Chondrocyte (in vitro differentiated cells): ENCODE data around the gene NDUFS3. TPM values are rescaled to one million over a fixed set of nuclear protein-coding genes. Genes with fewer than 3 reads are reported as not detected.

ENCODE experiments used
- DNase-seq: peaks from one replicate; pipeline ENCODE4 v3.0.0; 2021; ENCODE audit warnings: mixed read lengths, low spot score
- H3K27ac Mint-ChIP-seq: one replicate; pipeline ENCODE4 v1.8.0; 2021; ENCODE audit warnings: mild to moderate bottlenecking, moderate library complexity, mixed read lengths; ENCODE audit not compliant: unreplicated experiment
- H3K27me3 Mint-ChIP-seq: 2 replicates; pipeline ENCODE4 v1.8.0; 2021; ENCODE audit warnings: low read depth, mixed read lengths
- H3K36me3 Mint-ChIP-seq: 2 replicates; pipeline ENCODE4 v1.8.0; 2021; ENCODE audit warnings: low read depth, mixed read lengths
- H3K4me1 Mint-ChIP-seq: 2 replicates; pipeline ENCODE4 v1.8.0; 2021; ENCODE audit warnings: low read depth, mild to moderate bottlenecking, mixed read lengths
- H3K4me3 Mint-ChIP-seq: one replicate; pipeline ENCODE4 v1.8.0; 2021; ENCODE audit warnings: mild to moderate bottlenecking, moderate library complexity, mixed read lengths; ENCODE audit not compliant: unreplicated experiment
- H3K9me3 Mint-ChIP-seq: 2 replicates; pipeline ENCODE4 v1.8.0; 2021; ENCODE audit warnings: low read depth, mixed read lengths
- total RNA-seq: library from RNA; stranded (reverse); gene quantifications from 3 replicates; pipeline ENCODE4 v1.2.1, GENCODE V29; 2021
- TF ChIP-seq, protein P1 (sequence below): fragments of 200-600 bp; sonication (generic); IDR thresholded peaks from 2 replicates; pipeline ENCODE4 v1.5.0; 2021; ENCODE audit warnings: antibody characterized with exemption, mild to moderate bottlenecking, moderate library complexity

The NDUFS3 gene
- total RNA-seq, 1 donor from 2014 or later: 70.3 TPM

DNA sequence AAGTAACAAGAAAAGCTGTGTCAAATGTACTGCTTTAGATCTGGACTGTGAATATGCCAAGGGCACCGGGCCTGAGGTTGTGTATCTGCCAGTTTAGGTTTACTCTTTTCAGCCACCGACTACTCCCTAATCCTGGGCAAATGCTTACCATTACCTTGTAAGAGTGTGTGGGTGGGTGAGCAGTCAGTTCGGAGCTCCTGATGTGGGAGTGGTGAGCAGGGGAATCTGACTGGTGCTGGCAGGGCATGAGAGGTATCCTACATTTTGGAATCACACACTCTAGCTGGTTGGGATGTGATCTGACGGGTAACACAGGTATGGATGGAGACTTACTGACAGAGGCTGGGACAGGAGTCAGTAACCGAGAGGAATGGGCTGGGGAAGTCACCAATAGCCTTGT lies 5.0 kb downstream of the NDUFS3 start:
- H3K36me3 Mint-ChIP-seq: peaks cover 21% of the 10 kb centered on the region
- H3K9me3 Mint-ChIP-seq: no peaks in the 10 kb centered on the region
- TF ChIP-seq, protein P1, sequence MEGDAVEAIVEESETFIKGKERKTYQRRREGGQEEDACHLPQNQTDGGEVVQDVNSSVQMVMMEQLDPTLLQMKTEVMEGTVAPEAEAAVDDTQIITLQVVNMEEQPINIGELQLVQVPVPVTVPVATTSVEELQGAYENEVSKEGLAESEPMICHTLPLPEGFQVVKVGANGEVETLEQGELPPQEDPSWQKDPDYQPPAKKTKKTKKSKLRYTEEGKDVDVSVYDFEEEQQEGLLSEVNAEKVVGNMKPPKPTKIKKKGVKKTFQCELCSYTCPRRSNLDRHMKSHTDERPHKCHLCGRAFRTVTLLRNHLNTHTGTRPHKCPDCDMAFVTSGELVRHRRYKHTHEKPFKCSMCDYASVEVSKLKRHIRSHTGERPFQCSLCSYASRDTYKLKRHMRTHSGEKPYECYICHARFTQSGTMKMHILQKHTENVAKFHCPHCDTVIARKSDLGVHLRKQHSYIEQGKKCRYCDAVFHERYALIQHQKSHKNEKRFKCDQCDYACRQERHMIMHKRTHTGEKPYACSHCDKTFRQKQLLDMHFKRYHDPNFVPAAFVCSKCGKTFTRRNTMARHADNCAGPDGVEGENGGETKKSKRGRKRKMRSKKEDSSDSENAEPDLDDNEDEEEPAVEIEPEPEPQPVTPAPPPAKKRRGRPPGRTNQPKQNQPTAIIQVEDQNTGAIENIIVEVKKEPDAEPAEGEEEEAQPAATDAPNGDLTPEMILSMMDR: no peak
- no peaks in the 10 kb centered on the region for H3K27me3 Mint-ChIP-seq
- no peak overlapping the region for H3K4me3 Mint-ChIP-seq
- H3K4me1 Mint-ChIP-seq: peaks cover 15% of the 10 kb centered on the region
- DNase-seq: peak; percentile 22
- no peak overlapping the region for H3K27ac Mint-ChIP-seq

DNA sequence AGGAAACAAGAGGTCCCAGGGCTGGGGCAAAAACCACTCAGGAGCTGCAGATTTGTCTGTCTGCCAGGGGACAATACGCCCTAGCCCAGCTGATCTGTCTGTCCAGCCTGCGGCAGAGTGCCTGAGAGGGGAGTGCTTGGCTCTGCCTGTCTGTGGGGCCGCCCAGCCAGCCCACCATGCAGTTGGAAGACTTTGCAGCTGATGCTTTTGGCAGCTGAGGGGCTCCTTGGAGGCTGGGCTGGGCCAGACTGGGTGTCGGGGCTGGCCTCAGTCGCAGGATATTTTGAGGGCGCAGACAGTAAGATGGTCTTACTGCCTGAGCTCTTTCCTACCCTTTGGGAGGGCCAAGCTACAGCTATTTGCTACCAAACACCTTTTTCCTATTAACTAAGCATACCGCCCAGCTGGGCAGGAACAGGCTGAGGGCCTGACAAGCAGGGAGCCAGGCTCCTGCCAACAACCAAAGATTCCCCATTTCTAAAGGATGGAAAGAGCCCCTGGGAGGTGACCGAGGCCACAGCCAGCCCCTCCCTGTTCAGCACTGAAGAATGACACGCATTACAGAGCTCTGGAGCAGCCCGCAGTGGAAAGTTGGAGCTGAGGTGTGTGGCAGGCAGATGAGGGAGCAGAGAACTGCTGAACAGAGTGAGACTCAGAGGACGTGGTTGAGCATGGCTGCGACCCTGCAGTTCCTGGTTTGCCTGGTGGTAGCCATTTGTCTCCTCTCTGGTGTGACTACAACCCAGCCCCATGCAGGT lies 7.4 kb downstream of the NDUFS3 start, which contains the start of gene FAM180B:
TSS of gene FAM180B (plus strand) at position 581 of the 758 bp plus-strand sequence. CDS start at position 672, 91 bp downstream.
- TF ChIP-seq, protein P1: no peak
- Mint-ChIP-seq H3K4me3 (no peak within 1 kb of the TSS), H3K27ac (no peak within 1 kb of the TSS), H3K27me3 (no peaks in the 10 kb centered on the region), H3K9me3 (no peaks in the 10 kb centered on the region), H3K4me1 (no peaks in the 10 kb centered on the region), H3K36me3 (peaks cover 19% of the 10 kb centered on the region)
- DNase-seq: peak; percentile 67

DNA sequence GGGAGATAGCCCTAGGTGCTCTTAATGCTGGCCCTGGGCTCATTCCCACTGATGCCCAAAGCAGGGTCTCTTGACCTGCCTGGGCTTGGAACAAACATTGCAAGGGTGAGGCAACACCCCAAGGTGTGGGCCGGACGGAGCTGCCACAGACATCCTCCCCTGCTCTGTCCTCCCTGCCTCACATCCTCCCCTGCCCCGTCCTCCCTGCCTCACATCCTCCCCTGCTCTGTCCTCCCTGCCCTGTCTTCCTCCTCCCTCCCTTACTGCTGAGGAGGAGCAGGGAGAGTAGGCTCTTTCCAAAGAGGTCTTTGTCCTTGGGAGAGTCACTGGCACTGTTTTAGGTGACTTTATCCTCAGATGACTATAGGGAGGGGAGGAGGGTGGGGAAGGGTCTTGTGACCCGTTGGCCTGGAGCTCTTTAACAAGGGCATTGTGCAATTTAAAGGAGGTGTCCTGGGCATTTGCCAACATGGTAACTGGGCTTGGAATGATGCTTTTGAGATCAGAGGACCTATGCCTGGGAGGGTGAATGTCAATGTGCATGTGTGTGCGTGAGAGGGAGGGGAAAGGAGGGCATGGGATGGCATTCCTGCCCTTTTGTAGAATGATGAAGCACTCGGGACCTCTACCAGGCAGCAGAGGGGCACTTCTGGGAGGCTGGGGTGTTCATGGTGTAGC lies 8.3 kb downstream of the NDUFS3 start:
- Mint-ChIP-seq H3K9me3 (no peaks in the 10 kb centered on the region), H3K4me3 (no peak overlapping the region), H3K4me1 (no peaks in the 10 kb centered on the region), H3K27me3 (peaks cover 3% of the 10 kb centered on the region), H3K36me3 (peaks cover 19% of the 10 kb centered on the region), H3K27ac (no peak overlapping the region)
- TF ChIP-seq, protein P1: no peak
- peak; percentile 83 for DNase-seq

DNA sequence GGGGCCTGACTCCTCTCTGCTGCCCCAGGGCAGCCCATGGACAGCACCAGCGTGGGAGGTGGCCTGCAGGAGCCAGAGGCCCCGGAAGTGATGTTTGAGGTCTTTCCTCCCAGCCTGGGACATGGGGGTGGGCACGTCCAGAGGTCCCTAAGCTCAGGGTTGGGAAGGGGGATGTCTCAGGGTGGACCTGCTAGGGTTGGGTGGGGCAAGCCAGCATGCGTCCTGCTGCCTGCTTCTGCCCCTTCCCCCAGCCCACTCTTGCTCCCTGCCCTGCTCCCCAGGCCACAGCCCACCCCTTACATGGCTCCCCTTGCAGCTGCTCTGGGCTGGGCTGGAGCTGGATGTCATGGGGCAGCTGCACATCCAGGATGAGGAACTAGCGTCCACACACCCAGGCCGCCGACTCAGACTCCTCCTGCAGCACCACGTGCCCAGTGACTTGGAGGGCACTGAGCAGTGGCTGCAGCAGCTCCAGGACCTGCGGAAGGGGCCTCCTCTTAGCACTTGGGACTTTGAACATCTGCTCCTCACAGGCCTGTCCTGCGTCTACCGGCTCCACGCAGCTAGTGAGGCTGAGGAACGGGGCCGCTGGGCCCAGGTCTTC lies 9.0 kb downstream of the NDUFS3 start:
- TF ChIP-seq, protein P1: no peak
- DNase-seq: peak; percentile 89
- peaks cover 13% of the 10 kb centered on the region for H3K36me3 Mint-ChIP-seq
- H3K4me3 Mint-ChIP-seq: no peak overlapping the region
- no peaks in the 10 kb centered on the region for H3K4me1 Mint-ChIP-seq
- H3K9me3 Mint-ChIP-seq: no peaks in the 10 kb centered on the region
- H3K27ac Mint-ChIP-seq: no peak overlapping the region
- peaks cover 10% of the 10 kb centered on the region for H3K27me3 Mint-ChIP-seq

DNA sequence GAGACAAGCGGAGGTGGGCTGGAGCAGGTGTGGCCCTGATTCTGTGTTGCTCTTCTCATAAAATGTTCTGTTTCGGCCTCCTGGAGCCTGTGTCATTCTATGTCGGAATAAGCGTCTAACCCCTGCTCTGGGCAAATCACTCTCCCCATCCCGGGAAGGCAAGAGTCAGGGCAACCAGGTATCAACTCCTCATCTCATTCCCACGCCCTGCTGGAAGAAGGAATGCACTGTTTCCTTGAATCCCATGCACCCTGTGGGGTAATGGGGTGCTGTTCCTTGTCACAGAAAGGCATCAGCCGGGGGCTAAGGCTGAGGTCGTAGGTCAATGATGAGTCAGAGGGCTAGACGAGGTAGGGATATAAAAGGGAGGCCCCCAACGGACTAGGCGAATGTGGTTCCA lies 10.2 kb downstream of the NDUFS3 start:
- TF ChIP-seq, protein P1: no peak
- DNase-seq: peak; percentile 39
- H3K36me3 Mint-ChIP-seq: peaks cover 6% of the 10 kb centered on the region
- no peak overlapping the region for H3K4me3 Mint-ChIP-seq
- peaks cover 8% of the 10 kb centered on the region for H3K4me1 Mint-ChIP-seq
- peaks cover 20% of the 10 kb centered on the region for H3K27me3 Mint-ChIP-seq
- H3K9me3 Mint-ChIP-seq: no peaks in the 10 kb centered on the region
- no peak overlapping the region for H3K27ac Mint-ChIP-seq
